Stimulated activated effector memory CD8-positive, alpha-beta T cell treated with anti-CD3 and anti-CD28 coated beads, Interleukin-12 subunit alpha, Interleukin-12 subunit beta, amount 100 ng/mL, for 72 hours (primary cell): ENCODE results near the gene CLDN5.

ENCODE experiments used
- ATAC-seq: fragments of 150-1000 bp; cut with Tn5 transposase; 2 replicates; pipeline ENCODE4 v1.10.0; 2021
- DNase-seq, 2 donors: peaks; one replicate each; pipeline ENCODE4 v3.0.0; 2021 to 2022; ENCODE audit warnings: low spot score in 2 of 2
- H3K27ac Mint-ChIP-seq: one replicate; pipeline ENCODE4 v1.8.0; 2022; ENCODE audit warnings: mild to moderate bottlenecking, mixed read lengths
- H3K36me3 Mint-ChIP-seq: one replicate; pipeline ENCODE4 v1.8.0; 2022; ENCODE audit warnings: mild to moderate bottlenecking, mixed read lengths
- H3K4me1 Mint-ChIP-seq: one replicate; pipeline ENCODE4 v1.8.0; 2022; ENCODE audit warnings: mixed read lengths
- H3K4me3 Mint-ChIP-seq: one replicate; pipeline ENCODE4 v1.8.0; 2022; ENCODE audit warnings: mild to moderate bottlenecking, mixed read lengths
- H3K9me3 Mint-ChIP-seq: one replicate; pipeline ENCODE4 v1.8.0; 2022; ENCODE audit warnings: mixed read lengths

Gene CLDN5

GRCh38 chr22:19519041-19519926, 4.9 kb downstream of the CLDN5 start:
- Mint-ChIP-seq H3K9me3 (no peaks in the 10 kb centered on the region), H3K4me3 (no peak overlapping the region), H3K27ac (no peak overlapping the region), H3K4me1 (peaks cover 7% of the 10 kb centered on the region), H3K36me3 (peaks cover 7% of the 10 kb centered on the region)
- no peak for DNase-seq
- ATAC-seq, result no peak

- no peak overlapping the region for H3K27ac Mint-ChIP-seq
These were observed 5.6 kb downstream of the CLDN5 start for GRCh38 chr22:19518635-19519034.

GRCh38 chr22:19517919-19518611, 6.1 kb downstream of the CLDN5 start:
- Mint-ChIP-seq H3K4me3 (no peak overlapping the region), H3K4me1 (peaks cover 6% of the 10 kb centered on the region), H3K36me3 (peaks cover 7% of the 10 kb centered on the region), H3K27ac (no peak overlapping the region), H3K9me3 (no peaks in the 10 kb centered on the region)
- ATAC-seq, result no peak
- no peak for DNase-seq

More at GRCh38 chr22:19518635-19519034, 5.6 kb downstream of the CLDN5 start:
- H3K4me3 Mint-ChIP-seq, result no peak overlapping the region
- no peak for ATAC-seq
- peaks cover 7% of the 10 kb centered on the region for H3K4me1 Mint-ChIP-seq
- no peaks in the 10 kb centered on the region for H3K9me3 Mint-ChIP-seq
- DNase-seq, result no peak
- peaks cover 7% of the 10 kb centered on the region for H3K36me3 Mint-ChIP-seq

GRCh38 chr22:19517171-19517500, 7.1 kb downstream of the CLDN5 start:
- no peak overlapping the region for H3K27ac Mint-ChIP-seq
- H3K36me3 Mint-ChIP-seq, result peaks cover 15% of the 10 kb centered on the region
- H3K9me3 Mint-ChIP-seq, result no peaks in the 10 kb centered on the region
- H3K4me3 Mint-ChIP-seq, result no peak overlapping the region
- DNase-seq (no peak), ATAC-seq (no peak)
- no peaks in the 10 kb centered on the region for H3K4me1 Mint-ChIP-seq

- Mint-ChIP-seq H3K4me1 (no peaks in the 10 kb centered on the region), H3K36me3 (peaks cover 20% of the 10 kb centered on the region), H3K9me3 (no peaks in the 10 kb centered on the region), H3K4me3 (no peak overlapping the region), H3K27ac (no peak overlapping the region)
- DNase-seq (no peak), ATAC-seq (no peak)
These were observed 7.6 kb downstream of the CLDN5 start for GRCh38 chr22:19516378-19517170.

GRCh38 chr22:19515654-19516377, 8.4 kb downstream of the CLDN5 start:
- H3K36me3 Mint-ChIP-seq, result peaks cover 22% of the 10 kb centered on the region

GRCh38 chr22:19514831-19515565, 9.2 kb downstream of the CLDN5 start:
- Mint-ChIP-seq H3K36me3 (peaks cover 23% of the 10 kb centered on the region), H3K4me3 (no peak overlapping the region), H3K4me1 (no peaks in the 10 kb centered on the region), H3K9me3 (no peaks in the 10 kb centered on the region), H3K27ac (no peak overlapping the region)
- no peak for ATAC-seq
- DNase-seq, result no peak

More at GRCh38 chr22:19515654-19516377, 8.4 kb downstream of the CLDN5 start:
- Mint-ChIP-seq H3K9me3 (no peaks in the 10 kb centered on the region), H3K4me3 (no peak overlapping the region), H3K27ac (no peak overlapping the region), H3K4me1 (no peaks in the 10 kb centered on the region)
- DNase-seq, result no peak
- ATAC-seq, result no peak

- Mint-ChIP-seq H3K9me3 (no peaks in the 10 kb centered on the region), H3K36me3 (peaks cover 30% of the 10 kb centered on the region), H3K27ac (peak overlapping the region; percentile 29), H3K4me3 (no peak overlapping the region), H3K4me1 (no peaks in the 10 kb centered on the region)
- DNase-seq, result no peak
- ATAC-seq, result no peak
These were observed 10.4 kb downstream of the CLDN5 start for GRCh38 chr22:19513823-19514222.

- DNase-seq (no peak), ATAC-seq (no peak)
- Mint-ChIP-seq H3K27ac (no peak overlapping the region), H3K4me3 (no peak overlapping the region), H3K36me3 (peaks cover 44% of the 10 kb centered on the region), H3K4me1 (peaks cover 5% of the 10 kb centered on the region), H3K9me3 (no peaks in the 10 kb centered on the region)
These were observed 13.3 kb downstream of the CLDN5 start for GRCh38 chr22:19510919-19511341.

GRCh38 chr22:19509923-19510322, 14.3 kb downstream of the CLDN5 start:
- Mint-ChIP-seq H3K4me1 (peaks cover 14% of the 10 kb centered on the region), H3K4me3 (no peak overlapping the region), H3K27ac (no peak overlapping the region), H3K9me3 (no peaks in the 10 kb centered on the region), H3K36me3 (peaks cover 54% of the 10 kb centered on the region)
- no peak for ATAC-seq
- DNase-seq, result no peak

- Mint-ChIP-seq H3K36me3 (peaks cover 60% of the 10 kb centered on the region), H3K27ac (no peak overlapping the region), H3K4me1 (peaks cover 14% of the 10 kb centered on the region), H3K9me3 (no peaks in the 10 kb centered on the region), H3K4me3 (no peak overlapping the region)
- ATAC-seq (no peak), DNase-seq (no peak)
These were observed 15.0 kb downstream of the CLDN5 start for GRCh38 chr22:19509191-19509590.

- Mint-ChIP-seq H3K27ac (no peak overlapping the region), H3K9me3 (no peaks in the 10 kb centered on the region), H3K4me1 (peaks cover 14% of the 10 kb centered on the region), H3K36me3 (peaks cover 60% of the 10 kb centered on the region), H3K4me3 (no peak overlapping the region)
- DNase-seq (no peak), ATAC-seq (peak; percentile 6)
These were observed 16.0 kb downstream of the CLDN5 start for GRCh38 chr22:19508024-19508776.

GRCh38 chr22:19507534-19507861, 16.7 kb downstream of the CLDN5 start:
- ATAC-seq (no peak), DNase-seq (no peak)
- peaks cover 14% of the 10 kb centered on the region for H3K4me1 Mint-ChIP-seq
- H3K36me3 Mint-ChIP-seq, result peaks cover 57% of the 10 kb centered on the region
- no peak overlapping the region for H3K4me3 Mint-ChIP-seq
- H3K27ac Mint-ChIP-seq, result no peak overlapping the region
- H3K9me3 Mint-ChIP-seq, result no peaks in the 10 kb centered on the region

GRCh38 chr22:19506212-19506611, 18.0 kb downstream of the CLDN5 start:
- no peak for DNase-seq
- H3K4me1 Mint-ChIP-seq, result peaks cover 14% of the 10 kb centered on the region
- H3K9me3 Mint-ChIP-seq, result no peaks in the 10 kb centered on the region
- H3K4me3 Mint-ChIP-seq, result no peak overlapping the region
- peak overlapping the region; percentile 86 for H3K27ac Mint-ChIP-seq
- H3K36me3 Mint-ChIP-seq, result peaks cover 44% of the 10 kb centered on the region
- ATAC-seq, result no peak
